K562 (cell line): Measurements from ENCODE around the gene CADM2. TPM values are rescaled to one million over a fixed set of nuclear protein-coding genes. Genes with fewer than 3 reads are reported as not detected.
A peak's percentile ranks its signal among the peaks of the same experiment; 100 is the strongest.

ENCODE experiments used
- ATAC-seq: fragments of 200-7000 bp; cut with Tn5 transposase; 3 replicates; pipeline ENCODE4 v1.9.1; 2020; ENCODE audit warnings: moderate library complexity
- BruUV-seq: library from RNA; stranded (reverse); fragments of 400-500 nt; replicated peaks from 2 replicates; lab custom pipeline; 2021; lab: Mats Ljungman, UMichigan
- CTCF ChIA-PET: fragments of 300-600 bp; formaldehyde crosslinking; extraction: SDS; loops from one replicate; lab custom pipeline; 2021; ENCODE audit warnings: low intra/inter-chr PET ratio; lab: Yijun Ruan, JAX
- POLR2A ChIA-PET: fragments of 300-600, 350-650 bp; sonication (Branson Sonifier 250); formaldehyde crosslinking; extraction: SDS; loops from one replicate; lab custom pipeline; 2021; ENCODE audit warnings: antibody characterized with exemption, inconsistent platforms; lab: Yijun Ruan, JAX
- DNase-seq, 4 experiments: peaks; one replicate each; pipeline versions ENCODE4 v3.0.0 to v3.0.0-alpha.2; 2011 to 2018; ENCODE audit warnings: low spot score in 3 of 4, mixed read lengths in 3 of 4; ENCODE audit errors: extremely low read depth in 1 of 4
- FAIRE-seq: peaks from 2 replicates; lab custom pipeline; 2011; peaks lifted over from hg19 to GRCh38; lab: Jason Lieb, UNC
- H2AFZ ChIP-seq: 2 replicates; pipeline ENCODE4 v1.6.0; 2011; ENCODE audit warnings: low read depth, low read length, control low read depth, inconsistent platforms
- H3K27ac ChIP-seq: fragments of 200-600 bp; 3 replicates; pipeline ENCODE4 v1.8.0; 2011; ENCODE audit warnings: low read depth, mild to moderate bottlenecking, control low read depth, inconsistent platforms, low read length, moderate library complexity, mixed read lengths; ENCODE audit errors: extremely low read depth
- H3K27me3 ChIP-seq, 2 experiments: fragments of 300-600 bp in 1 of 2; 2 replicates in 1 of 2; 3 replicates in 1 of 2; pipeline versions ENCODE4 v1.6.0 to v1.8.0; 2011; ENCODE audit warnings: inconsistent platforms in 2 of 2, low read length in 2 of 2, mild to moderate bottlenecking in 1 of 2, mixed read lengths in 1 of 2, moderate library complexity in 1 of 2; ENCODE audit not compliant: control insufficient read depth in 2 of 2, insufficient read depth in 2 of 2
- H3K36me3 ChIP-seq: fragments of 300-600 bp; 3 replicates; pipeline ENCODE4 v1.8.0; 2011; ENCODE audit warnings: mild to moderate bottlenecking, low read length, inconsistent platforms; ENCODE audit not compliant: control insufficient read depth, insufficient read depth
- H3K4me1 ChIP-seq, 2 experiments: fragments of 200-600 bp in 1 of 2; replicated peaks in 1 of 2; 2 replicates in 1 of 2; 3 replicates in 1 of 2; pipeline versions ENCODE4 v1.5.1 to v1.8.0; 2011; ENCODE audit warnings: inconsistent platforms in 2 of 2, low read length in 2 of 2, mild to moderate bottlenecking in 1 of 2, mixed read lengths in 1 of 2, moderate library complexity in 1 of 2; ENCODE audit not compliant: control insufficient read depth in 2 of 2, insufficient read depth in 2 of 2
- H3K4me2 ChIP-seq: 2 replicates; pipeline ENCODE4 v1.6.1; 2011; ENCODE audit warnings: low read length, control low read depth, inconsistent platforms, mixed read lengths; ENCODE audit not compliant: insufficient read depth
- H3K4me3 ChIP-seq: fragments of 200-600 bp; sonication (generic), shearing (Covaris generic); 2 replicates; pipeline ENCODE4 v1.5.1; 2016; ENCODE audit warnings: control low read depth, inconsistent platforms
- H3K79me2 ChIP-seq: fragments of 200-600 bp; 3 replicates; pipeline ENCODE4 v1.8.0; 2011; ENCODE audit warnings: low read length, inconsistent platforms; ENCODE audit not compliant: control insufficient read depth, insufficient read depth
- H3K9ac ChIP-seq, 2 experiments: 2 replicates each; pipeline versions ENCODE4 v1.6.0 to v1.6.1; 2011; ENCODE audit warnings: low read depth in 2 of 2, low read length in 2 of 2, control low read depth in 1 of 2, inconsistent platforms in 1 of 2, mild to moderate bottlenecking in 1 of 2, mixed read lengths in 1 of 2; ENCODE audit not compliant: insufficient read depth in 1 of 2
- H3K9me1 ChIP-seq: one replicate; pipeline ENCODE4 v1.6.0; 2011; ENCODE audit warnings: inconsistent platforms, mild to moderate bottlenecking, low read length, moderate library complexity; ENCODE audit not compliant: control insufficient read depth, insufficient read depth
- H3K9me3 ChIP-seq: replicated peaks from 2 replicates; pipeline ENCODE4 v1.5.1; 2011; ENCODE audit warnings: low read depth, low read length, inconsistent platforms; ENCODE audit not compliant: control insufficient read depth, insufficient read depth
- H4K20me1 ChIP-seq: replicated peaks from 2 replicates; pipeline ENCODE4 v1.6.1; 2011; ENCODE audit warnings: low read length, inconsistent platforms, mixed read lengths; ENCODE audit not compliant: control insufficient read depth, insufficient read depth
- BRF2 ChIP-seq: IDR thresholded peaks from 3 replicates; pipeline ENCODE4 v1.6.1; 2011; ENCODE audit warnings: borderline replicate concordance, mild to moderate bottlenecking; ENCODE audit not compliant: insufficient read length, insufficient read depth
- C11orf30 ChIP-seq: fragments of 450-650 bp; IDR thresholded peaks from 2 replicates; pipeline ENCODE4 v1.6.1; 2016; ENCODE audit warnings: low read depth, mild to moderate bottlenecking
- E2F4 ChIP-seq: sonication (generic); formaldehyde crosslinking; IDR thresholded peaks from 2 replicates; pipeline ENCODE4 v1.8.0; 2022; ENCODE audit warnings: mild to moderate bottlenecking, low read depth, missing genetic modification reagents
- HDAC6 ChIP-seq: IDR thresholded peaks from 2 replicates; pipeline ENCODE4 v1.6.1; 2012; ENCODE audit warnings: low read depth, mild to moderate bottlenecking, control low read depth, inconsistent platforms, low read length, moderate library complexity
- HMG20A ChIP-seq: fragments of 450-650 bp; formaldehyde crosslinking; conservative IDR thresholded peaks from 2 replicates; pipeline ENCODE4 v1.4.0; 2020; ENCODE audit warnings: mild to moderate bottlenecking, mixed read lengths
- IFI16 ChIP-seq: fragments of 250-450 bp; sonication (Bioruptor Pico); IDR thresholded peaks from 2 replicates; pipeline ENCODE4 v2.1.2; 2022; ENCODE audit warnings: mild to moderate bottlenecking, inconsistent platforms
- MAFF ChIP-seq: IDR thresholded peaks from 2 replicates; pipeline ENCODE4 v1.6.1; 2012; ENCODE audit warnings: low read length, improper control_type of control experiment
- MAFG ChIP-seq: fragments of 450-650 bp; conservative IDR thresholded peaks from 2 replicates; pipeline ENCODE4 v1.6.1; 2016; ENCODE audit warnings: missing genetic modification characterization, missing compliant biosample characterization
- MAFK ChIP-seq: IDR thresholded peaks from 2 replicates; pipeline ENCODE4 v1.6.1; 2011; ENCODE audit warnings: low read length, improper control_type of control experiment
- POLR2AphosphoS5 ChIP-seq: IDR thresholded peaks from 2 replicates; pipeline ENCODE4 v1.6.1; 2011; ENCODE audit warnings: mild to moderate bottlenecking, low read depth, low read length, moderate library complexity; ENCODE audit not compliant: control insufficient read depth, insufficient read depth
- TBP ChIP-seq: optimal IDR thresholded peaks from 2 replicates; pipeline ENCODE3; 2011; ENCODE audit warnings: low read depth, low read length, improper control_type of control experiment
- ZNF316 ChIP-seq: fragments of 450-650 bp; IDR thresholded peaks from 2 replicates; pipeline ENCODE4 v1.6.1; 2016
- WGBS: fragments of 100-300 bp; shearing (Covaris generic); methylation state at CpG from one replicate; pipeline ENCODE4 v1.1.6; 2016; ENCODE audit warnings: low coverage, mixed read lengths; ENCODE audit not compliant: insufficient coverage; ENCODE audit errors: missing lambda C conversion rate; 5-methylcytosine and 5-hydroxymethylcytosine counted together
- in situ Hi-C: fragments of 300-500 bp; cut with MboI; formaldehyde crosslinking; loops from 4 replicates; pipeline ENCODE4 v1.15.0; 2018; ENCODE audit warnings: inconsistent platforms, mixed read lengths
- intact Hi-C: fragments of 100-400 bp; cut with micrococcal nuclease; formaldehyde crosslinking; loops from 2 replicates; pipeline ENCODE4 v1.14.2; 2022
- polyA plus RNA-seq, 8 experiments: library from polyadenylated mRNA; depleted of rRNA in 4 of 8; stranded (reverse) in 5 of 8; unstranded in 3 of 8; fragments of >200 nt; fragmentation: Nextera tagmentation in 2 of 8; fragmentation: Illumina TruSeq in 1 of 8; extraction: Ambion mirVana in 2 of 8; extraction: Trizol in 1 of 8; gene quantifications; 2 replicates each; pipeline versions ENCODE4 v1.2.1 to v1.2.3, GENCODE V29; 2011 to 2014; ENCODE audit warnings: inconsistent platforms in 1 of 8, missing spikeins in 1 of 8
- total RNA-seq, 7 experiments: library from RNA; depleted of rRNA in 6 of 7; stranded (reverse); fragments of >200 nt in 6 of 7; fragmentation: Illumina TruSeq in 2 of 7; extraction: Trizol in 2 of 7; gene quantifications; 2 replicates each; pipeline versions ENCODE4 v1.2.1 to v1.2.3, GENCODE V29; 2011 to 2021; ENCODE audit warnings: low replicate concordance in 1 of 7

Gene CADM2
- total and polyA plus RNA-seq, 9 of the 15 experiments (the other 6 are each of a cell fraction or from before 2014, with no cell fraction given) = 0.11 to 3.2 (median 0.95) TPM

- no peak for TF ChIP-seq HDAC6
- no peak for TF ChIP-seq BRF2
- TF ChIP-seq POLR2AphosphoS5 = no peak
- TF ChIP-seq, all 486 proteins: peak for 0
These were observed 202.8 kb downstream of the CADM2 start (continued) for GRCh38 chr3:85161544-85161943.

DNA sequence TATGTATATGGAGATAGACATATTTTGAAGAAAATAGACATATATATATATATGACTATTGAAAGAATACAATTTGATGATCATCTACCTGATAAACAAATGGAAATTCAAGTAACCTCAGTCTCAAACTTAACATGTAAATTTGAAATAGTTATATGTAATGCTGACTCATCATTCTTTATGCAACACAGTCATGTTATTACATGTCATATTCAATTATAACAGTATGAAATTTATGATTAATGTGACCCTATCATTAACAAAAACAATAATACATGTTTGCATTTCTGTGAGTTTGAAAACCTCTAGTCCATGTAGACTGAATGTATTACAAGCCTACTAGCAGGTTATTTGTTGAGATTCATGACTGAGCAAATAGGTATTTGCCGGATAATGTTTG is 204.1 kb downstream of the CADM2 start:
- H2AFZ ChIP-seq = no peak overlapping the region
- no peaks in the 10 kb centered on the region for H3K9me3 ChIP-seq
- no peak for DNase-seq
- no peaks in the 10 kb centered on the region for H3K9me1 ChIP-seq
- no peak overlapping the region for H3K4me2 ChIP-seq
- no peak for FAIRE-seq
- H4K20me1 ChIP-seq = no peaks in the 10 kb centered on the region
- H3K36me3 ChIP-seq = no peaks in the 10 kb centered on the region
- TF ChIP-seq MAFG (tag) (peak; percentile 73), E2F4 (CRISPR knock-in tag) (no peak), MAFK (peak; percentile 97), MAFF (peak; percentile 89), TBP (no peak), ZNF316 (peak; percentile 90), HMG20A (CRISPR knock-in tag) (no peak), IFI16 (CRISPR knock-in tag) (no peak), C11orf30 (peak; percentile 71)
- no peak overlapping the region for H3K9ac ChIP-seq
- POLR2A ChIA-PET = no interaction called here
- no peak overlapping the region for H3K27ac ChIP-seq
- intact Hi-C loops (no loop called here), in situ Hi-C loops (no loop called here)
- no peak for ATAC-seq
- no peaks in the 10 kb centered on the region for H3K4me1 ChIP-seq
- CTCF ChIA-PET = no interaction called here
- no peak overlapping the region for H3K4me3 ChIP-seq
- H3K27me3 ChIP-seq = no peaks in the 10 kb centered on the region
- no peaks in the 10 kb centered on the region for H3K79me2 ChIP-seq
- WGBS = 0% methylated on average over 1 of the region's 1 CpG
- BruUV-seq = no TSS peak
